SK-N-SH (cell line): Measurements from ENCODE around the gene MIOX. TPM values are rescaled to one million over a fixed set of nuclear protein-coding genes. Genes with fewer than 3 reads are reported as not detected.

ENCODE experiments used
- FOSL2 ChIP-seq: IDR thresholded peaks from 2 replicates; pipeline ENCODE4 v1.4.0; 2012; ENCODE audit warnings: low read depth, mild to moderate bottlenecking, moderate library complexity, borderline replicate concordance
- FOXM1 ChIP-seq: IDR thresholded peaks from 2 replicates; pipeline ENCODE4 v1.4.0; 2012; ENCODE audit warnings: low read depth, mild to moderate bottlenecking
- GABPA ChIP-seq: IDR thresholded peaks from 2 replicates; pipeline ENCODE4 v1.4.0; 2012; ENCODE audit warnings: low read depth, mild to moderate bottlenecking
- IRF3 ChIP-seq: fragments of 150-350 bp; IDR thresholded peaks from 2 replicates; pipeline ENCODE4 v1.6.1; 2016; ENCODE audit warnings: mild to moderate bottlenecking, low read depth, low read length
- MAX ChIP-seq: IDR thresholded peaks from 2 replicates; pipeline ENCODE4 v1.4.0; 2012; ENCODE audit warnings: low read depth
- MEF2A ChIP-seq: IDR thresholded peaks from 2 replicates; pipeline ENCODE4 v1.4.0; 2012; ENCODE audit warnings: low read depth, borderline replicate concordance
- MXI1 ChIP-seq: IDR thresholded peaks from 2 replicates; pipeline ENCODE4 v1.6.1; 2012; ENCODE audit warnings: mild to moderate bottlenecking, low read depth, low read length, improper control_type of control experiment
- NFIC ChIP-seq: IDR thresholded peaks from 2 replicates; pipeline ENCODE4 v1.4.0; 2012; ENCODE audit warnings: borderline replicate concordance
- PBX3 ChIP-seq: IDR thresholded peaks from 2 replicates; pipeline ENCODE4; 2012
- POLR2AphosphoS5 ChIP-seq: IDR thresholded peaks from 2 replicates; pipeline ENCODE4 v1.6.1; 2012; ENCODE audit warnings: low read depth, low read length
- REST ChIP-seq: IDR thresholded peaks from 2 replicates; pipeline ENCODE4 v1.6.1; 2012; ENCODE audit warnings: mild to moderate bottlenecking, low read depth, low read length, moderate library complexity
- SIN3A ChIP-seq: IDR thresholded peaks from 2 replicates; pipeline ENCODE4 v1.6.1; 2012; ENCODE audit warnings: low read depth, mild to moderate bottlenecking, low read length, moderate library complexity, borderline replicate concordance
- SMC3 ChIP-seq: IDR thresholded peaks from 2 replicates; pipeline ENCODE4 v1.6.1; 2012; ENCODE audit warnings: low read depth, low read length, improper control_type of control experiment
- USF2 ChIP-seq: fragments of 150-350 bp; IDR thresholded peaks from 2 replicates; pipeline ENCODE4 v1.6.1; 2017; ENCODE audit warnings: antibody characterized with exemption, low read length, low read depth, borderline replicate concordance
- YY1 ChIP-seq: IDR thresholded peaks from 2 replicates; pipeline ENCODE4 v1.4.0; 2012; ENCODE audit warnings: low read depth, mild to moderate bottlenecking
- polyA plus RNA-seq, 3 experiments: library from polyadenylated mRNA; depleted of rRNA; stranded (reverse); fragments of >200 nt; gene quantifications; 2 replicates each; pipeline ENCODE4 v1.2.3, GENCODE V29; 2012
- TF ChIP-seq, protein P1 (sequence below): IDR thresholded peaks from 2 replicates; pipeline ENCODE4 v1.4.0; 2012; ENCODE audit warnings: low read depth, borderline replicate concordance
- TF ChIP-seq, protein P2 (sequence below): IDR thresholded peaks from 2 replicates; pipeline ENCODE4 v1.4.0; 2012; ENCODE audit warnings: low read depth, borderline replicate concordance

Gene MIOX
- polyA plus RNA-seq, 1 of the 3 experiments (the other 2 are of a cell fraction): 0.05 TPM

GRCh38 chr22:50526108-50526833, 39.6 kb downstream of the MIOX start (continued):
- no peak for TF ChIP-seq REST
- no peak for TF ChIP-seq SIN3A
- no peak for TF ChIP-seq SMC3
- TF ChIP-seq YY1: no peak
- TF ChIP-seq FOXM1: no peak
- no peak for TF ChIP-seq POLR2AphosphoS5
- TF ChIP-seq PBX3: 0 out of 2 replicates have a peak, but pooled peaks have one; percentile 4
- TF ChIP-seq MXI1: no peak
- TF ChIP-seq USF2: no peak
- TF ChIP-seq IRF3: no peak
- peak; percentile 58 for TF ChIP-seq MAX
- no peak for TF ChIP-seq FOSL2
- TF ChIP-seq, protein P1, sequence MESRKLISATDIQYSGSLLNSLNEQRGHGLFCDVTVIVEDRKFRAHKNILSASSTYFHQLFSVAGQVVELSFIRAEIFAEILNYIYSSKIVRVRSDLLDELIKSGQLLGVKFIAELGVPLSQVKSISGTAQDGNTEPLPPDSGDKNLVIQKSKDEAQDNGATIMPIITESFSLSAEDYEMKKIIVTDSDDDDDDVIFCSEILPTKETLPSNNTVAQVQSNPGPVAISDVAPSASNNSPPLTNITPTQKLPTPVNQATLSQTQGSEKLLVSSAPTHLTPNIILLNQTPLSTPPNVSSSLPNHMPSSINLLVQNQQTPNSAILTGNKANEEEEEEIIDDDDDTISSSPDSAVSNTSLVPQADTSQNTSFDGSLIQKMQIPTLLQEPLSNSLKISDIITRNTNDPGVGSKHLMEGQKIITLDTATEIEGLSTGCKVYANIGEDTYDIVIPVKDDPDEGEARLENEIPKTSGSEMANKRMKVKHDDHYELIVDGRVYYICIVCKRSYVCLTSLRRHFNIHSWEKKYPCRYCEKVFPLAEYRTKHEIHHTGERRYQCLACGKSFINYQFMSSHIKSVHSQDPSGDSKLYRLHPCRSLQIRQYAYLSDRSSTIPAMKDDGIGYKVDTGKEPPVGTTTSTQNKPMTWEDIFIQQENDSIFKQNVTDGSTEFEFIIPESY: no peak
- no peak for TF ChIP-seq MEF2A
- TF ChIP-seq NFIC: no peak
- TF ChIP-seq, protein P2, sequence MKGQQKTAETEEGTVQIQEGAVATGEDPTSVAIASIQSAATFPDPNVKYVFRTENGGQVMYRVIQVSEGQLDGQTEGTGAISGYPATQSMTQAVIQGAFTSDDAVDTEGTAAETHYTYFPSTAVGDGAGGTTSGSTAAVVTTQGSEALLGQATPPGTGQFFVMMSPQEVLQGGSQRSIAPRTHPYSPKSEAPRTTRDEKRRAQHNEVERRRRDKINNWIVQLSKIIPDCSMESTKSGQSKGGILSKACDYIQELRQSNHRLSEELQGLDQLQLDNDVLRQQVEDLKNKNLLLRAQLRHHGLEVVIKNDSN: no peak
- peak; percentile 40; the same call in 1 of the 2 replicates for TF ChIP-seq GABPA
- TF ChIP-seq, all 33 proteins: peak for 6
